ENCODE measurements around the gene TOGARAM1. TPM values are rescaled to one million over a fixed set of nuclear protein-coding genes. Genes with fewer than 3 reads are reported as not detected.

TOGARAM1 gene
- total RNA-seq, 1 experiment from 2014 or later, result 12.9 TPM

- no peak overlapping the region for H2AFZ ChIP-seq
- no peaks in the 10 kb centered on the region for H3K79me2 ChIP-seq (ENCODE audit: low read depth)
- H4K20me1 ChIP-seq (ENCODE audit: insufficient read depth), result peaks cover 6% of the 10 kb centered on the region; the same call in 1 of the 2 replicates
- no peaks in the 10 kb centered on the region for H3K9me2 ChIP-seq (ENCODE audit: insufficient read depth)
- H3K27ac ChIP-seq, result no peak overlapping the region
- intact Hi-C loops (cut with micrococcal nuclease; ENCODE audit: unreplicated experiment), result loop anchor here (10.0 kb wide), 1 partner anchor 110 kb away; no protein-coding TSS in a partner anchor
- H3K4me1 ChIP-seq (replicated peaks; ENCODE audit: insufficient read depth), result peaks cover 7% of the 10 kb centered on the region; the same call in 1 of the 2 replicates
- H3K27me3 ChIP-seq (ENCODE audit: insufficient read depth, low read depth), result no peaks in the 10 kb centered on the region
- no peak overlapping the region for H3K4me3 ChIP-seq
- no TSS peak for BruUV-seq (replicated peaks)
- TF ChIP-seq, protein P1, sequence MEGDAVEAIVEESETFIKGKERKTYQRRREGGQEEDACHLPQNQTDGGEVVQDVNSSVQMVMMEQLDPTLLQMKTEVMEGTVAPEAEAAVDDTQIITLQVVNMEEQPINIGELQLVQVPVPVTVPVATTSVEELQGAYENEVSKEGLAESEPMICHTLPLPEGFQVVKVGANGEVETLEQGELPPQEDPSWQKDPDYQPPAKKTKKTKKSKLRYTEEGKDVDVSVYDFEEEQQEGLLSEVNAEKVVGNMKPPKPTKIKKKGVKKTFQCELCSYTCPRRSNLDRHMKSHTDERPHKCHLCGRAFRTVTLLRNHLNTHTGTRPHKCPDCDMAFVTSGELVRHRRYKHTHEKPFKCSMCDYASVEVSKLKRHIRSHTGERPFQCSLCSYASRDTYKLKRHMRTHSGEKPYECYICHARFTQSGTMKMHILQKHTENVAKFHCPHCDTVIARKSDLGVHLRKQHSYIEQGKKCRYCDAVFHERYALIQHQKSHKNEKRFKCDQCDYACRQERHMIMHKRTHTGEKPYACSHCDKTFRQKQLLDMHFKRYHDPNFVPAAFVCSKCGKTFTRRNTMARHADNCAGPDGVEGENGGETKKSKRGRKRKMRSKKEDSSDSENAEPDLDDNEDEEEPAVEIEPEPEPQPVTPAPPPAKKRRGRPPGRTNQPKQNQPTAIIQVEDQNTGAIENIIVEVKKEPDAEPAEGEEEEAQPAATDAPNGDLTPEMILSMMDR (conservative IDR thresholded peaks at IDR 0.05), result no peak
- no peak for TF ChIP-seq EZH2 (IDR thresholded peaks at IDR 0.05; ENCODE audit: low read depth)
- DNase-seq, result no peak
- POLR2A ChIA-PET (ENCODE audit: unreplicated experiment), result interaction anchor here (0.6 kb wide), 1 partner anchor 28 kb away, joined by 21 read pairs; no protein-coding TSS in a partner anchor
- peaks cover 18% of the 10 kb centered on the region for H3F3A ChIP-seq (ENCODE audit: insufficient read depth, low read depth)
- CTCF ChIA-PET, result no interaction called here
- H3K4me2 ChIP-seq, result no peak overlapping the region
- peaks cover 31% of the 10 kb centered on the region for H3K36me3 ChIP-seq (ENCODE audit: low read depth)
- H3K9me3 ChIP-seq (ENCODE audit: insufficient read depth, low read depth), result no peaks in the 10 kb centered on the region
These were observed 152.3 kb downstream of the TOGARAM1 start for GRCh38 chr14:45114327-45114726.

DNA sequence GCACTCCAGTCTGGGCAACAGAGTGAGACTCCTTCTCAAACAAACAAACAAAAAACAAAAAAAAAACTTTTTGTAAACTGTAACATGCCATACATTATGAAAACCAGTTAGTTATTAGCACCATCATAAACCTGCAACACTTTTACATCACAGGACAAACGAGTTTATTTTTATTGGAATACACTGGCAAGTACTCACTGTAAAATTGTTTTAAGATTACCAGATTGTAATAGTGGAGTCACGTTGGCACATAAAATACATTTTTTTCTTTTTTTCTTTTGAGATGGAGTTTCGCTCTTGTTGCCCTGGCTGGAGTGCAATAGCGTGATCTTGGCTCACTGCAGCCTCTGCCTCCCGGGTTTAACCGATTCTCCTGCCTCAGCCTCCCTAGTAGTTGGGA lies 156.6 kb downstream of the TOGARAM1 start:
- Histone ChIP-seq H4K20me1 (ENCODE audit: insufficient read depth) (no peaks in the 10 kb centered on the region), H3F3A (ENCODE audit: insufficient read depth, low read depth) (peaks cover 9% of the 10 kb centered on the region; the same call in 1 of the 2 replicates), H3K27me3 (ENCODE audit: insufficient read depth, low read depth) (no peaks in the 10 kb centered on the region), H3K9me3 (ENCODE audit: insufficient read depth, low read depth) (no peaks in the 10 kb centered on the region), H3K27ac (no peak overlapping the region), H3K36me3 (ENCODE audit: low read depth) (peaks cover 26% of the 10 kb centered on the region; the same call in 1 of the 2 replicates), H3K9me2 (ENCODE audit: insufficient read depth) (no peaks in the 10 kb centered on the region), H3K4me1 (replicated peaks; ENCODE audit: insufficient read depth) (no peaks in the 10 kb centered on the region), H3K79me2 (ENCODE audit: low read depth) (no peaks in the 10 kb centered on the region), H2AFZ (no peak overlapping the region), H3K4me2 (no peak overlapping the region), H3K4me3 (no peak overlapping the region)
- intact Hi-C loops (cut with micrococcal nuclease; ENCODE audit: unreplicated experiment), result loop anchor here (10.0 kb wide), 1 partner anchor 106 kb away; no protein-coding TSS in a partner anchor
- BruUV-seq (replicated peaks), result no TSS peak
- ChIA-PET CTCF (no interaction called here), POLR2A (ENCODE audit: unreplicated experiment) (no interaction called here)
- no peak for DNase-seq
- TF ChIP-seq EZH2 (IDR thresholded peaks at IDR 0.05; ENCODE audit: low read depth), result no peak
- TF ChIP-seq, protein P1 (conservative IDR thresholded peaks at IDR 0.05), result no peak

- Histone ChIP-seq H3K9me2 (ENCODE audit: insufficient read depth) (no peaks in the 10 kb centered on the region), H3K4me3 (no peak overlapping the region), H3K27me3 (ENCODE audit: insufficient read depth, low read depth) (no peaks in the 10 kb centered on the region), H3K27ac (no peak overlapping the region), H2AFZ (no peak overlapping the region), H3K4me2 (no peak overlapping the region), H3K79me2 (ENCODE audit: low read depth) (no peaks in the 10 kb centered on the region), H3F3A (ENCODE audit: insufficient read depth, low read depth) (peaks cover 6% of the 10 kb centered on the region; the same call in 1 of the 2 replicates), H4K20me1 (ENCODE audit: insufficient read depth) (no peaks in the 10 kb centered on the region), H3K4me1 (replicated peaks; ENCODE audit: insufficient read depth) (no peaks in the 10 kb centered on the region), H3K9me3 (ENCODE audit: insufficient read depth, low read depth) (no peaks in the 10 kb centered on the region), H3K36me3 (ENCODE audit: low read depth) (peaks cover 18% of the 10 kb centered on the region; the same call in 1 of the 2 replicates)
- TF ChIP-seq, protein P1 (conservative IDR thresholded peaks at IDR 0.05), result no peak
- no peak for TF ChIP-seq EZH2 (IDR thresholded peaks at IDR 0.05; ENCODE audit: low read depth)
- ChIA-PET POLR2A (ENCODE audit: unreplicated experiment) (no interaction called here), CTCF (no interaction called here)
- intact Hi-C loops (cut with micrococcal nuclease; ENCODE audit: unreplicated experiment), result no loop called here
- no peak for DNase-seq
- BruUV-seq (replicated peaks), result no TSS peak
These were observed 158.1 kb downstream of the TOGARAM1 start for GRCh38 chr14:45120096-45120495.

Measured in PC-9 (cell line).